A673 (cell line): ENCODE measurements around the gene GRIK4.

Experiments used
- CTCF ChIP-seq: fragments of 300-800, 200-600 bp; sonication (generic); conservative IDR thresholded peaks from 2 replicates; pipeline ENCODE4 v1.5.1; 2017; ENCODE audit warnings: low read depth, mild to moderate bottlenecking, antibody characterized with exemption, low read length, moderate library complexity, mixed read lengths
- EZH2 ChIP-seq: fragments of 200-600 bp; sonication (generic); IDR thresholded peaks from 2 replicates; pipeline ENCODE4 v1.6.1; 2017; ENCODE audit warnings: borderline replicate concordance, low read depth, mild to moderate bottlenecking, mixed read lengths, antibody characterized with exemption, low read length; ENCODE audit not compliant: poor library complexity, severe bottlenecking

GRCh38 chr11:120740380-120740779, 228.8 kb downstream of the GRIK4 start:
- TF ChIP-seq CTCF (no peak), EZH2 (no peak)
